Measurements from ENCODE around the gene B3GLCT.
A peak's percentile ranks its signal among the peaks of the same experiment; 100 is the strongest.
"Not testable (repeated sequence)": the region's sequence is repeated elsewhere in the genome, so short reads cannot be mapped to it uniquely, and the experiment has no call there.

B3GLCT gene

DNA sequence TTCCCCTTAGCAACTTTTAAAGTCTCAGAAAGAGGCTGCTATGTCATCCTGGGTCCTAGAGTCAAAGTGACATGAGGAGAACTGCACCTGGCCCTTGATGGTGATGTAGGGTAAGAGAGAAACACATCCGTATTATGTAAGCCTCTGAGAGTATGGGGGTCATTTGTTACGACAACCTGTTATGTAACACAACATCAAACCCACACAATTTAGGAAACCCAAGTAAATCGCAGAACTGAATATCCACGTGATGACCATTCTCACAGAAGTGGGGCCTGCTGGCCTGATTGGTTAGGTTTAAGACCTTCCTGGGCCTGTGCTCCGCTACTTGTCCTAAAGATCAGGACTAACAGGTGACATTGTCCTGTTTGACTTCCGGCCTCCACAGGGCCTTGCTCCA, 15.3 kb upstream of the B3GLCT start:
- no peak for DNase-seq (ENCODE audit: low read depth, low spot score)

DNA sequence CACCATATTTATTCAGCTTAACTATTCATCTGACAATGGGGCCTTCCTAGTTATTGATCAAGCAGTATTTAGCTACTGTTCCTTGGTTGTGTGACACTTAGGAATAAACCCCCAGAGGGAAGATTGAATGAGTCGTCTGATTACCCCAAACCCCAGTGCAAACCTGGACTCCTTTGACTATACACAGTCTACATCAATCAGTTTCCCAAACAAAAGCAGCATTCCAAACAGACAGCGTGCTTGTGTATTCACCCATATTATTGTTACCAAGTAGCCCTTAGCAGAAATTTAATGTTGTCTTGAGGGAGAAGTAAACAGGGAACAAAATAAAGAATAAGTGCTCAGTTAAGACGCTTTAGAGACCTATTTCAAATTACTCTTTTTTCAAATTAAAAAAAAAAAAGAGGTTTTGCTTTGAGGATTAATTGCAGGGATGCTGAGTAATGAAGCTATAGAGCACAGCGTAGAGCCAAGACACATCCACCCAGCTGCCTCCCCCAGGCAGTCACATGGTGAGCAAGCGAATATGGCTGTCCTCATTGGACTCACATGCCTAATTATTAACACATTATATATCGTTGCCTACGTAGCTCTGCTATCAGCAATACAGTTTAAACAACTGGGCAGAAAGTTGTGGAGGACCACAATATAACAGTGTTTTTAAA, 14.7 kb upstream of the B3GLCT start:
- no peak for DNase-seq (ENCODE audit: low read depth, low spot score)

DNA sequence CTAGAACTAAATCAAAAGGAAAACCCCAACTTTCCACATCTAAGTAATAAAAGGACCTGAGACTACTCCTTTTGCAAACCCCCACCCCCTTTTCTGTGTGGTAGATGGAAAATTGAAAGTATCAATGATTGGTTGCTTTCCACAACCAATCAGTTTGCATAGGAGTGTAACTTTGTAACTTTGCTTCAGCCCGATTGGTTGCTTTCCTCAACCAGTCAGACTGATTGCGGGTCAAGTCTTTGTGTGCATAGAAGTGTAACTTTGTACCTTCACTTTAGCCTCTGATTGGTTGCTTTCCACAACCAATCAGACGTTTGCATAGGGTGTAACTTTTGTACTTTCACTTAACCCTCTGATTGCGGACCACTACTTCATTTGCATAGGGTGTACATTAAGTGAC, 8.0 kb upstream of the B3GLCT start:
- DNase-seq (ENCODE audit: low read depth, low spot score), result no peak

DNA sequence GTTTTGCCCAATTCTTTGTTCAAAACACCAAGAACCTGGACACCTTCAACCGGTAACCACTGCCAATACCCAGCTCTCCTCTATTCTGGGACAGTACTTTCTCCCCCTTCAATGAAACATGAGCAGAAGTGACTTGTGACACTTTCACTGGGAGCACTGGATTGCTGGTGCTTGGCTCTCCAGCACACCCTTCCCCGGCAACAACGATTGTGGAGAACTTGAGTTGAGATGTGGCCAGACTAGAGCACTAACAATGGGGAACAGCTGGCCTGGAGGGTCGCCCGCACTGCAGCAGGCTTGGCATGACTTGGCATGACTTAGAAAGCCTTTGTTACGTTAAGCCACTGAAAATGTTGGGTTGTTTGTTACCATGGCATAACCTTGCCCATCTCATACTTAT, 7.5 kb upstream of the B3GLCT start:
- DNase-seq (ENCODE audit: low read depth, low spot score), result no peak

DNA sequence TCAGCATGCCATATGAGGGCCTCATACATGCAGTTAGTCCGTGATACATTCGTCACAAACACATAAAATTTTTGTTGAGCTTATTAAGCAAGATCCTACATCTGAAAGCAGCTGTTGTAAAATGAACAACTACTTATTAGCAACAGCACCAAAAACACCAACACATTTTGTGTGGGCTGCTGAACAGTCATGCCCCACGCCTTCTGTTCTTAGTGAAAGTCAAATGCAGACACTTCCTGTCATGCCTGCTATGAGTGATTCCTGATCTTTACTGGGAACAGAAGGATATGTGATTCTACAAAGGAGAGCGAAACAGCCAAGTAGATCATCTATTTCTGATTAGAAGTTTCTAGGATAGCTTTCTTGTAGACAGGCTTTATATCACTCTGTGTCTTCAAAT, 4.2 kb upstream of the B3GLCT start:
- DNase-seq (ENCODE audit: low read depth, low spot score), result no peak

- DNase-seq (ENCODE audit: low read depth, low spot score), result no peak
Measured at GRCh38 chr13:31196992-31197391, 2.8 kb upstream of the B3GLCT start.

DNA sequence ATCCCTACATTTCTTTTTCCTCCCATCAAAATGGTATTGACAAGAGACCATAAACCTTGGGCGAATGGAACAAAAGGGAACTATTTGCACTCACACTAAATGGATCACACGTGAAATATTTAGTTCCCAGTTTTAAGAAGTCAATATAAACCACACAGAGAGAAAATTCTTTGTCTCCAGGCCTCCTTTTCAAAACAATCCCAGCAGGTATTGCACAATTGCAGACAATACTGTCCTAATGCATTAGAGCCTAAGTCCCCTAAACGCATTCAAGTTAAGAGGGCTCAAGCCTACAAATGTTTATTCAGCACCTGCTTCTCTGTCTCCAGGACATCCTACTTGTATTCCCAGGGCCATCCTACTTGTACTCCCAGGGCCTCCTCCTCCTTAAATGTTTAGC, 1.3 kb upstream of the B3GLCT start:
- no peak for DNase-seq (ENCODE audit: low read depth, low spot score)

DNA sequence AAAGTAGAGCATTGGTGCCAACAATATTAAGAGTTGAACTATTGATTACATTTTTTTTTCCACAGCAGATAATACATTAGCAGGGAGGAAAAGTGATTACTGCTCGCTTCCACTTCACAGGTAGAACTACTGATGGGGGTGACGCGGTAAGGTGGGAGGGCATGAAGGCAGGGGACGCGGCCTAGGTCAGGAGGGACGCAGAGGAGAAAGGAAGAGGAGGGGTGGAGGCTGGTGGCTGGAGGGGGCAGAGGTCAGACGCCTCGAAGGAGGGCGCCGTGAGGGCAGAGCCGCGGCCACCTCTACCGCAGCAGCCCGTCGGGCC, 287 bp upstream of the B3GLCT start:
- DNase-seq (ENCODE audit: low read depth, low spot score), result peak; percentile 47

DNA sequence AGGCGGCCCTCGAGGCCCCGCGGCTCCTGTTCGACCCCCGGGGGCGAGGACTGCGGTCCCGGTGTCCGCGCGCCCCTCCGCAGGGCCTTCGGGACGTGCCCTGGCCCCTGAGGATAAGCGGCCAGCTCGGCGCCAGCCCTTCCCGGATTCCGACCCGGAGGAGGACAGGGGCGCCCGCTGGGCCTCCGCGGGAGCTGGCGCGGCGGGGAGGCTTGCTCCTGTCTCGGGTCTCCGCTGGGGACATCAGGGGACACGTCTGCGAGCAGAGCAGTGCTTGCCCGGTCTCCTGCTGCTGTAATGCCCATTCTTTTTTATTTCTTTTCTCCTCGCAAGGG, 829 bp downstream of the B3GLCT start:
- DNase-seq (ENCODE audit: low read depth, low spot score), result no peak

DNA sequence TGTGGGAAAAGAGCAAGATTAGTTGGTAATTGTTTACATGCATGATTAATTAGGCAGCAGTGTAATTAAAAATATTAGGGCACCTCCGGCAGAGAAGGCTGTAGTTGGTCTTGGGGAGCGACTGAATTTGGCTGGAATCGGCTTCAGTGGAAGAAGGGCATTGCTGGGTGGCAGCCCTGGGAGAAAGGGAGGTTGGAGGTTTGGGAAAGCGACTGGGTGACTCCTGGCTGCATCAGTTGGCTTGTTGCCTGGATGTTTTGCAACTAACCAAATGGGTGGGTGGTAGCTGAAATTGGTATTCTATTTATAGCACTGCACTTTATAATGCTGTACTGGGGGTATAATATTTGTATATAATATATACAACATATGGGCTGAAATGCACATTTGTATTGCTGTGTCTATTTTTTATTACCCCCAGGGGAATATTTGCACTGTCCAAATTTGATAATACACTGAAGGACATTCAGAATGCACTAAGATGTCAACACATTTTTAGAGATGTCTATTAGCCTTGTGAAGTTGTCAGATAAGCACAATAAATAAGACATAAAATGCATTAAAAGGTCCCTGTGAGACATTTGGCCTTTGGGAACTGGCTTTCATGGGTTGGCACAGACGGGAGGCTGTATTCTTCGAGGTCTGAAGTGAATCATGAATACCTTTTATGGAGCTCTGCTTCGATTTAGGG, 1.7 kb downstream of the B3GLCT start:
- no peak for DNase-seq (ENCODE audit: low read depth, low spot score)

GRCh38 chr13:31204592-31204991, 4.8 kb downstream of the B3GLCT start:
- no peak for DNase-seq (ENCODE audit: low read depth, low spot score)

- no peak for DNase-seq (ENCODE audit: low read depth, low spot score)
Measured at GRCh38 chr13:31207661-31208552, 8.1 kb downstream of the B3GLCT start.

DNA sequence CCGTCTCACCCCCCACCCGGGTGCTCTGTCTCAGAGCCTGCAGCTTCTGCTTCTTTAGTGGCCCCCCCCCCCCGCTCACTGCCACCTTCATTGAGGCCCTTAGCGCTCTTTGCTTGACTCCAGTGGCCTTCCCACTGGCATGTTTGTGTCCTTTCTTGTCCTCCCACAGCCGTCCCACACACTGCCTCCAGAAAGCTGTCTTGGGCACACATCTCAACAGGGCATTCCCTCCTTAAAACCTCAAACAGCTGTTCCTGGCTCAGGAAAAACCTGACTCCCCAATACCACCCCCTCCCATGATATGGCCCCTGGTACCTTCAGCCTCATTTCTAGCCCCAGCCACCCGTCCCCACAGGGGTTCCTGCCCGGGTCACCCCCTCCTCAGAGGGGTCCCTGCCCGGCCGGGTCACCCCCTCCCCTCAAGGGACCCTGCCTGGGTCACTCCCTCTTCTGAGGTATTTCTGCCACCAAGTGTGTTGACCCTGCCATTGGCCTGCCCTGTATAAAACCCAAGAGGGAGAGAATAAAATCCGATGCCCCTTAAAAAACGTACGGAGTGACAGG, 8.9 kb downstream of the B3GLCT start:
- DNase-seq (ENCODE audit: low read depth, low spot score), result no peak

GRCh38 chr13:31209172-31209840, 9.5 kb downstream of the B3GLCT start:
- DNase-seq (ENCODE audit: low read depth, low spot score), result no peak

DNA sequence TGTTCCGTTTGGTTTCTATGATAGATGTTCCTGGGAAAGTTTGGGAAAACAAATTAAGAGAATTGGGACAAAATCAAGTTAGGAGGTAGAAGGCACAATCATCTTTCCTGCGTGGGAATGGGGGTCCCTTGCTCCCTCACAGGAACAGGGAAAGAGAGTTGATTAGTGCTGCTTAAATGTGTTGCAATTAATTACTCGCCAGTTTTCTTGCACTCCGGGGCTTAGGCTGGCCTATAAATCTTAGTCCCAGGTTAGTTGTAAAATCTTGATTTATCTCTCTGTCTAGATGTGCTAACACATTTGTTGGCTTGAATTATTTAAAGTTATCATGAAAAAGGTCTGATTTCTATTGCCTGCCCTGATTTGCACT, 10.1 kb downstream of the B3GLCT start:
- DNase-seq (ENCODE audit: low read depth, low spot score), result no peak

DNA sequence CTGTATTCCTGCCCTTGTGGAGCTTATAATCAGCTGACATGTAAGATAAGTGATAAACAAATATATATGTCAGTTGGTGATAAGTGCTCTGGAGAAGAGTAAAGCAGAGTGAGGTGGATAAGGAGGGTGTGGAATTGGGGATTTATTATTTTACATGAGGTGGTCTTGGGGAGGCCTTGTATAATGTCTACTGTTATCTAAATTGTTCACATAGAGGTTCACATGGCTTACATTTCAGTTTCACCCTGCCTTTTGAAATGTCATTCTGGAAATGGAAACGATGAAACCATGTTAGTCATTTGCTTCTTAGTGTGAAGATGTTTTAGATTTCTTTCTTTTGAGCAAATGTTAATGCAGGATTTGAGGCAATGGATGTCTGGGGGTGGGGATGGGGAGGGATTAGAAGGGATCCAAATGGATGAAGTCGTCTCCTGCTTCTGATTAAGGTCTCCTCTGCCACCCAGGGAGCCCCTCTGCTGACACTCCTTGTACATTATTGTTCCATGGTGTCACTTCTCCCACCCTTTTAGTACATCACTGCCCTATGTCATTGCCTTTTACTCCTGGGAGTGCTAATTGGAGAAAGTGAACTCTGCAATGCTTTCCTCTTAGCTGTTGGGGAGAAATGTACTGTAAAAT, 14.0 kb downstream of the B3GLCT start:
- no peak for DNase-seq (ENCODE audit: low read depth, low spot score)

DNA sequence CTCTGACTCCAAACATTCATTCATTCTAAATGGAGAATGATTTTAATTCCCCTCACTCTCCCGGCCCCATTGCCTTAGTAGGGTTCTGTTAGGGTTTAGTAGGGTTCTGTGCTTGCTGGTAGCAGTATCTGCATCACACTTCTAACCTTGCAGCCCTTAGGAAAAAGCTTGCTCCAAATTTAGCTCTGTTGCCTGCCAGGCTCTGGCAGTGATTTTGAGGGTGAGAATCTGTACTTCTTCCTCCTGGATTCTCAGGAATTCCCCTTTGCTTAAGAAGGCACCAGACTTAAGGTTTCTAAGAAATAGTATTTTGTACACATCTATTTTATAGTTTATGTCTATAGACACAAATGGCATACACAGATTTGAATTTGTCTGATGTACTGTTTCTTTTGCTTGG, 14.7 kb downstream of the B3GLCT start:
- DNase-seq (ENCODE audit: low read depth, low spot score), result no peak

DNA sequence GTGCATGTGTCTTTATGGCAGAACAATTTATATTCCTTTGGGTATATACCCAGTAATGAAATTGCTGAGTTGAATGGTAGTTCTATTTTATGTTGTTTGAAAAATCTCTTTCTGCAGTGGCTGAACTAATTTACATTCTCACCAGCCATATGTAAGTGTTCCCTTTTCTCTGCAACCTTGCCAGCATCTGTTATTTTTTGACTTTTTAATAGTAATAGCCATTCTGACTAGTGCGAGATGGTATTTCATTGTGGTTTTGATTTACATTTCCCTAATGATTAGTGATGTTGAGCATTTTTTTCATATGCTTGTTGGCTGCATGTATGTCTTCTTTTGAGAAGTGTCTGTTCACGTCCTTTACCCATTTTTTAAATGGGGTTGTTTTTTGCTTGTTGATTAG, 17.1 kb downstream of the B3GLCT start:
- DNase-seq (ENCODE audit: low read depth, low spot score), result not testable (repeated sequence)

- no peak for DNase-seq (ENCODE audit: low read depth, low spot score)
Measured at GRCh38 chr13:31219909-31220598, 20.3 kb downstream of the B3GLCT start.

GRCh38 chr13:31221057-31221456, 21.3 kb downstream of the B3GLCT start:
- DNase-seq (ENCODE audit: low read depth, low spot score), result no peak

GRCh38 chr13:31223215-31223614, 23.4 kb downstream of the B3GLCT start:
- no peak for DNase-seq (ENCODE audit: low read depth, low spot score)

Data from iPS DF 19.7 (cell line).